ENCODE results near the gene RNF227.

GRCh38 chr17:7932949-7933348 is 16.9 kb upstream of the RNF227 start:
- TF ChIP-seq CTCF (IDR thresholded peaks at IDR 0.05) (peak in 2 of 4 experiments; percentile 10 to 27), POLR2A (IDR thresholded peaks at IDR 0.05) (no peak)

Measured in uterus (tissue), 2 donors.